Thoracic aorta (tissue), 2 donors: ENCODE data around the gene IQUB. TPM values are rescaled to one million over a fixed set of nuclear protein-coding genes. Genes with fewer than 3 reads are reported as not detected.

Source experiments
- ATAC-seq: fragments of 150-250 bp; one replicate; pipeline ENCODE4 v1.8.0; 2017; ENCODE audit warnings: low read depth; ENCODE audit not compliant: insufficient number of reproducible peaks, low FRiP score
- DNase-seq: peaks from one replicate; pipeline ENCODE4 v3.0.0-alpha.2; 2020; ENCODE audit warnings: low spot score
- H3K27ac ChIP-seq, 2 donors: fragments of 200-600 bp; sonication (generic); 1 replicate in 1 of 2; 2 replicates in 1 of 2; pipeline ENCODE4 v1.5.1; 2016; ENCODE audit warnings: mild to moderate bottlenecking in 2 of 2, moderate library complexity in 2 of 2
- H3K27me3 ChIP-seq: fragments of 200-600 bp; sonication (generic); replicated peaks from 2 replicates; pipeline ENCODE4 v1.6.0; 2016; ENCODE audit warnings: mild to moderate bottlenecking; ENCODE audit not compliant: insufficient read depth
- H3K36me3 ChIP-seq: fragments of 200-600 bp; sonication (generic); one replicate; pipeline ENCODE4 v1.5.1; 2016
- H3K4me1 ChIP-seq, 2 donors: fragments of 200-600 bp; sonication (generic); 1 replicate in 1 of 2; 2 replicates in 1 of 2; pipeline versions ENCODE4 v1.5.1 to v1.6.0; 2016; ENCODE audit warnings: low read depth in 2 of 2, mild to moderate bottlenecking in 1 of 2; ENCODE audit not compliant: control insufficient read depth in 1 of 2
- H3K4me3 ChIP-seq: fragments of 200-600 bp; sonication (generic); 2 replicates; pipeline ENCODE4 v1.5.1; 2016; ENCODE audit warnings: mild to moderate bottlenecking
- H3K9me3 ChIP-seq: fragments of 200-600 bp; sonication (generic); 2 replicates; pipeline ENCODE4 v1.5.1; 2016
- total RNA-seq, 2 donors: library from RNA; depleted of rRNA; stranded (reverse); fragments of >200 nt; gene quantifications; one replicate each; pipeline versions ENCODE4 v1.1.0 to v1.2.3, GENCODE V29; 2016
- TF ChIP-seq, protein P1 (sequence below): fragments of 200-600 bp; sonication (generic); IDR thresholded peaks from one replicate; pipeline ENCODE4 v1.5.1; 2019; ENCODE audit warnings: antibody characterized with exemption

The IQUB gene
- total RNA-seq, 2 donors from 2014 or later, result 0.21 to 1.4 TPM

DNA sequence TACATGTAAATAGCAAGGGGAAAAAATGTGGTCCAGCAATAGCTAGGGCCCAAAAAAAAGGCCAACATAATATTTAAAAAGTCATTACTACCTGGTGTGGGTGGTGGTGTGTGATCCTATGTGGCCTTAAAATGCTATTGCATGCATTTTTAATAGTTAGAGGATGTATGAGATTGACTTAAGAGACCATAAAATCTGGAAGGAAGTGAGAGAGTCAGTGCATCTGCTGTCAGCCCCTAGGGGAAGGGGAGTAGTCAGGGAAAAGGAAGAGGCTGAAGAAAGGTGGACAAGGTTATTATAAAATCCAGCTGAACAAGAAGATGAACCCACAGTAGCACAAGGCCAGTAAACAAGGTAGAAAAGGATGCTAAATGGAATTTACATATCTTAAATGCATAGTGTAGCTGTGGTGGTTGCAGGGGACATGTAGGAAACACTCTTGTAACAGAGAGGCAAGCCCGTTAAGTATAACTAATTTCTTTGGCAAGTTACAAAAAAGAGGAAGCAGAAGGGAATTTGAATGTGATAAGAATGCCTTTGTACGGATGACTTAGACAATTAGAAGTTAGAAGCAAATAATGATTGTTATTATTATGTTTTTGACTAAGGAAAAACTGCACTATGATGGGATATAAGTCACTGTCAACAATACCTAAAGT lies 35.1 kb upstream of the IQUB start:
- ATAC-seq, result no peak
- Histone ChIP-seq H3K27me3 (no peaks in the 10 kb centered on the region), H3K4me3 (no peak overlapping the region), H3K27ac (no peak overlapping the region), H3K4me1 (no peaks in the 10 kb centered on the region), H3K9me3 (no peaks in the 10 kb centered on the region), H3K36me3 (no peaks in the 10 kb centered on the region)
- DNase-seq, result no peak
- TF ChIP-seq, protein P1, sequence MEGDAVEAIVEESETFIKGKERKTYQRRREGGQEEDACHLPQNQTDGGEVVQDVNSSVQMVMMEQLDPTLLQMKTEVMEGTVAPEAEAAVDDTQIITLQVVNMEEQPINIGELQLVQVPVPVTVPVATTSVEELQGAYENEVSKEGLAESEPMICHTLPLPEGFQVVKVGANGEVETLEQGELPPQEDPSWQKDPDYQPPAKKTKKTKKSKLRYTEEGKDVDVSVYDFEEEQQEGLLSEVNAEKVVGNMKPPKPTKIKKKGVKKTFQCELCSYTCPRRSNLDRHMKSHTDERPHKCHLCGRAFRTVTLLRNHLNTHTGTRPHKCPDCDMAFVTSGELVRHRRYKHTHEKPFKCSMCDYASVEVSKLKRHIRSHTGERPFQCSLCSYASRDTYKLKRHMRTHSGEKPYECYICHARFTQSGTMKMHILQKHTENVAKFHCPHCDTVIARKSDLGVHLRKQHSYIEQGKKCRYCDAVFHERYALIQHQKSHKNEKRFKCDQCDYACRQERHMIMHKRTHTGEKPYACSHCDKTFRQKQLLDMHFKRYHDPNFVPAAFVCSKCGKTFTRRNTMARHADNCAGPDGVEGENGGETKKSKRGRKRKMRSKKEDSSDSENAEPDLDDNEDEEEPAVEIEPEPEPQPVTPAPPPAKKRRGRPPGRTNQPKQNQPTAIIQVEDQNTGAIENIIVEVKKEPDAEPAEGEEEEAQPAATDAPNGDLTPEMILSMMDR, result no peak

DNA sequence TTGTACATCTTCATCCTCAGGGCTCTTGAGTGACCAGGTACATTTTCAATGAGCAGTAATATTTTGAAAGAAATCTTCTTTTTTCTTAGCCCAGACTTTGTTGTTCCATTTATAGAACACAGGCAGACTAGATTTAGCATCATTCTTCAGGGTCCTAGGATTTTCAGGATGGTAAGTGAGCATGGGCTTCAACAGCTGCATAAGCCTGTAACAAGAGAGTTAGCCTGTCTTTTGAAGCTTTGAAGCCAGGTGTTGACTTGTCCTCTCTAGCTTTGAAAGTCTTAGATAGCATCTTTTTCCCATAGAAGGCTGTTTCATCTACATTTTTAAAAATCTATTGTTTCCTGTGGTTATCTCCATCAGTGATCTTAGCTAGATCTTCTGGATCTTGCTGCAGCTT lies 27.7 kb upstream of the IQUB start:
- Histone ChIP-seq H3K27ac (no peak overlapping the region), H3K4me3 (no peak overlapping the region), H3K4me1 (peaks cover 0 to 8% of the 10 kb centered on the region in 2 donors), H3K27me3 (no peaks in the 10 kb centered on the region), H3K9me3 (no peaks in the 10 kb centered on the region), H3K36me3 (no peaks in the 10 kb centered on the region)
- DNase-seq (no peak), ATAC-seq (no peak)
- TF ChIP-seq, protein P1, result no peak

DNA sequence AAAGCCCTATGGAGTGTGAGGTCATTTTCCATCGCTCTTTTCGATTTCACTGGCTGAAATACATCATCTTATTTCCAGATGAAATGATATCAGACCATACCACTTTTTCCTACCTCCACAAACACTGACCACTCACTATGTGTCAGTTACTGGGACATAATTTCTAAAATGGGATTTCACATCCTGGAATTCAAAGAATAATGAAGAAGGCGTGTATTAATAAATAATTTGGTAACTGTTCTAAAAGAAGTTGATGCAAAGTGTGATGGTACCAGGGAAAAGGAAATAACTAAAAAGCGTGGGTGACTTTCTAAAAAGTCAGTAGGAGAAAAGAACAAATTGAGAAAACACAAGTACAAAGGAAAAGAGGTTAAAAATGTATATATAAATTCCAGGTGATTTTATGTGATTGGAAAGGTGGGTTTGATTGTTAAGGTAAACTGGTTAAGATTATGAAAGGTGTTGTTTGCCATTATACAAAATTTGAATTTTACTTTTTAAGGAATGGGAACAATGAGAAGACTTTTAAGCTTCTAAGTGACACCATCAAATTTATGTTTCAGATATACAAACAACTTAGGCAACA lies 24.0 kb upstream of the IQUB start:
- no peaks in the 10 kb centered on the region for H3K9me3 ChIP-seq
- no peaks in the 10 kb centered on the region for H3K36me3 ChIP-seq
- no peak for ATAC-seq
- TF ChIP-seq, protein P1, result no peak
- H3K27ac ChIP-seq, result peak overlapping the region; percentile 66 to 81
- peaks cover 4 to 36% of the 10 kb centered on the region in 2 donors for H3K4me1 ChIP-seq
- DNase-seq, result no peak
- no peaks in the 10 kb centered on the region for H3K27me3 ChIP-seq
- H3K4me3 ChIP-seq, result peak overlapping the region; percentile 89

DNA sequence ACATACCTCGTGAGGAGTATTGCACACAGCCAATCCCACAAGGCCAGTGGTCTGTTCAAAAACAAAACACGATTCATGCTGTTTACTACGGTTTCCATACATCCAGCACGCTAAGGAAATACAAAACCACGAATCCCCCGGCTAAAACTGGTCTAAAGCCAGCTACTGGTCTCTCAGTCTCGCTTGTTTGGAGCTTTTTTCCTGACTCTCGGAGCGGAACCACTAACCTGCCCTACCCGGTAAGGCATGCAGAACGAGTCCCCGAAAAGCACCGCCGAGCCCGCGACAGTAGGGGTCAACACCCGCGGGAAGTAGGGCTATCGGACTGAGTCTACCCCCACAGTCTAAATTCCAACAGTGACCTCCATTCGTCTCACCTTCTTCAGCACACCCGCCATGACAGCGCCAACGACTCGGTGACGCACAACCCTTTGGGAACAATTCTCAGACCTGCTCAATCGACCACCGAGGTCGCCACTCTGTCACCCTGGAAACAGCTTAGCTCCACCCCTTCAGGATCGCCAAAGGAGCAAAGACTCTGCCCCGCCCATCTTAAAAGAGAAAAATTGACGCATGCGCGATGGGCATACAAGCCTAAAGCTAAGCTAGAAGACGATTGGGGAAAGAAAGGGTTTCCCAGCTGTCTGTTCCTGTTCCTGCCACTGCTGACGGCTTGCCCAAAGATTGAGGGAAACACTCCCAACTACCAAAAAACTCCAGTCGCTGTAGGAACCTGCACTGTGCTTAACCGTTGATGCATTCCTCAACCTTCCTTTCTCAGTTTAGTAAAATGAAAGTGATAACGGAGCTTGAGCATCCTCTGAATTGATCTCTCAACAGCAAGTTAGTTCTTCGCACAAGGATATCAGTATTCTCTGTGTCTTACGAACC lies 23.2 kb upstream of the IQUB start, which contains the start of gene NDUFA5:
TSS of gene NDUFA5 (minus strand) at position 421 of the 891 bp plus-strand sequence. CDS start at position 398, 23 bp downstream.
- Histone ChIP-seq H3K36me3 (peaks cover 7% of the 10 kb centered on the region), H3K27ac (peak within 1 kb of the TSS; percentile 76 to 81), H3K4me1 (peaks cover 4 to 36% of the 10 kb centered on the region in 2 donors), H3K4me3 (peak within 1 kb of the TSS; percentile 89), H3K27me3 (no peaks in the 10 kb centered on the region), H3K9me3 (no peaks in the 10 kb centered on the region)
- DNase-seq (peak; percentile 97), ATAC-seq (peak; percentile 100)
- TF ChIP-seq, protein P1, result no peak

DNA sequence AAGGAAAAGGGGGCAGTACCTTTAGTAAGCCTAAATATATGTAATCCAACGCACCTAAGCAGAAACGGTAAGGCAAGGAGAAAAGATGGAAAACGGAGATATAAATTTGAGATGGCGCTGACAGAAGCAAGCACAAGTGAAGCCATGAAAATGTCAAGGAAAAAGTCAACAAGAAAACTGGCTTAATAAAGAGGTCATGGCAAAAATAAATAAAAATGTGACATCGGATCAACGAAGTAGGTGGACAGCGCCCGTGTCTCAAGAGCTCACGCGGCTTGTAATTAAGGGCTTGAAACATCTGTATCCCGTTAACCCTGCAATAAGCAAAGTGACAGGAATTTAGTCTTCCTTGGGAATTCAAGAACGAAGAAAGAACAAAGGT lies 22.6 kb upstream of the IQUB start:
- TF ChIP-seq, protein P1, result no peak
- Histone ChIP-seq H3K4me3 (peak overlapping the region; percentile 89), H3K36me3 (peaks cover 8% of the 10 kb centered on the region), H3K4me1 (peaks cover 4 to 36% of the 10 kb centered on the region in 2 donors), H3K9me3 (no peaks in the 10 kb centered on the region), H3K27ac (peak overlapping the region; percentile 76 to 81), H3K27me3 (no peaks in the 10 kb centered on the region)
- DNase-seq, result no peak
- ATAC-seq, result no peak
